Measurements from ENCODE around the gene PHLPP1.

DNA sequence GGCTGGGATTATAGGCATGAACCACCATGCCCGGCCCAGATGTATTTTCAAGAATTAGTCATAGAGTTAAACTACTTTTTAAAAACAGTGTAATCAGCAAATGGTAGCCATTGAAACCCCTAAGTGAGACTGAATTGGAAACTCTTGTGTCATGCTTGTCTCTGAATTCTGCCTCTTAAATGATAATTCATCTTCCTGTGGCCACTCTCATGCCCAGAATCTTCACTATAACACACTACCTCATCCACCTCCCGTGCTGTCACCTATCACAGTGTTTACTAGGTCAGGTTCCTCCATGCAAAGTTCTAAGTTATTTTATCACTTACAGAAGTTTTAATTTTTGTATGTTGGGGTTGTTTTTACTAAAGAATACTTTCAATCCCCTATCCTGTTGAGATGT, 197.5 kb downstream of the PHLPP1 start:
- TF ChIP-seq, protein P1, sequence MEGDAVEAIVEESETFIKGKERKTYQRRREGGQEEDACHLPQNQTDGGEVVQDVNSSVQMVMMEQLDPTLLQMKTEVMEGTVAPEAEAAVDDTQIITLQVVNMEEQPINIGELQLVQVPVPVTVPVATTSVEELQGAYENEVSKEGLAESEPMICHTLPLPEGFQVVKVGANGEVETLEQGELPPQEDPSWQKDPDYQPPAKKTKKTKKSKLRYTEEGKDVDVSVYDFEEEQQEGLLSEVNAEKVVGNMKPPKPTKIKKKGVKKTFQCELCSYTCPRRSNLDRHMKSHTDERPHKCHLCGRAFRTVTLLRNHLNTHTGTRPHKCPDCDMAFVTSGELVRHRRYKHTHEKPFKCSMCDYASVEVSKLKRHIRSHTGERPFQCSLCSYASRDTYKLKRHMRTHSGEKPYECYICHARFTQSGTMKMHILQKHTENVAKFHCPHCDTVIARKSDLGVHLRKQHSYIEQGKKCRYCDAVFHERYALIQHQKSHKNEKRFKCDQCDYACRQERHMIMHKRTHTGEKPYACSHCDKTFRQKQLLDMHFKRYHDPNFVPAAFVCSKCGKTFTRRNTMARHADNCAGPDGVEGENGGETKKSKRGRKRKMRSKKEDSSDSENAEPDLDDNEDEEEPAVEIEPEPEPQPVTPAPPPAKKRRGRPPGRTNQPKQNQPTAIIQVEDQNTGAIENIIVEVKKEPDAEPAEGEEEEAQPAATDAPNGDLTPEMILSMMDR (IDR thresholded peaks at IDR 0.05), result no peak
- TF ChIP-seq SREBF2 (IDR thresholded peaks at IDR 0.05) (no peak), POLR2A (IDR thresholded peaks at IDR 0.05; ENCODE audit: low read length) (no peak), RARB (CRISPR knock-in tag; IDR thresholded peaks at IDR 0.05) (no peak), ZC3H11A (IDR thresholded peaks at IDR 0.05) (no peak), EHMT2 (IDR thresholded peaks at IDR 0.05; ENCODE audit: low read depth) (no peak), SMC3 (IDR thresholded peaks at IDR 0.05) (no peak), RFX5 (IDR thresholded peaks at IDR 0.05) (no peak), BHLHE40 (IDR thresholded peaks at IDR 0.05; ENCODE audit: low read depth, low read length) (no peak), ZFP36 (IDR thresholded peaks at IDR 0.05; ENCODE audit: borderline replicate concordance, partially characterized antibody) (no peak), MAFK (IDR thresholded peaks at IDR 0.05; ENCODE audit: partially characterized antibody) (no peak)
- TF ChIP-seq, protein P2, sequence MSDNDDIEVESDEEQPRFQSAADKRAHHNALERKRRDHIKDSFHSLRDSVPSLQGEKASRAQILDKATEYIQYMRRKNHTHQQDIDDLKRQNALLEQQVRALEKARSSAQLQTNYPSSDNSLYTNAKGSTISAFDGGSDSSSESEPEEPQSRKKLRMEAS (IDR thresholded peaks at IDR 0.05), result no peak
